ENCODE results near the gene HMGCLL1.

The HMGCLL1 gene

GRCh38 chr6:55474382-55474781 is 104.6 kb downstream of the HMGCLL1 start:
- TF ChIP-seq CTCF (IDR thresholded peaks at IDR 0.05): no peak

GRCh38 chr6:55473722-55474121 is 105.3 kb downstream of the HMGCLL1 start:
- no peak for TF ChIP-seq CTCF (IDR thresholded peaks at IDR 0.05)

- no peak for TF ChIP-seq CTCF (IDR thresholded peaks at IDR 0.05)
Measured at GRCh38 chr6:55469951-55470366, 109.0 kb downstream of the HMGCLL1 start.

GRCh38 chr6:55456016-55456415 is 123.0 kb downstream of the HMGCLL1 start:
- TF ChIP-seq CTCF (IDR thresholded peaks at IDR 0.05): no peak

GRCh38 chr6:55450005-55450404 is 129.0 kb downstream of the HMGCLL1 start:
- no peak for TF ChIP-seq CTCF (IDR thresholded peaks at IDR 0.05)

DNA sequence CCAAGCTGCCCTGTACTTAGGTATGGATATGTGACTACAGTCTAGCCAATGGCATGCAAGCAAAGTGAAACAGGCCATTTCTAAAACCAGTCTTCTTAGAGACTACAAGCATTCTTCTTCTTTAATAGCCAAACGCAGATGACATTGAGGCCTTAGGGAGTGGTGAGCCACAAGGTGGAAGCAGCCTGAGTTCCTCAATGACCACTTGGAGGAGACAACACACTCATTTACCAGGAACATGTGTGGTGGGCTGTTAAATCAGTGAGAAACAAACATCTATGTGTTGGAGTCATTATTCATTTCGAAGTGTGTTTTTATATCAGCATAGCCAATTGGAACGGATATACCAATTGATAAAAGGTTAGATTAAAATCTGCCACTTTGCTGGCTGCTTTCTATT is 129.8 kb downstream of the HMGCLL1 start:
- peak; percentile 35; the same call in 1 of the 2 replicates for TF ChIP-seq CTCF (IDR thresholded peaks at IDR 0.05)

DNA sequence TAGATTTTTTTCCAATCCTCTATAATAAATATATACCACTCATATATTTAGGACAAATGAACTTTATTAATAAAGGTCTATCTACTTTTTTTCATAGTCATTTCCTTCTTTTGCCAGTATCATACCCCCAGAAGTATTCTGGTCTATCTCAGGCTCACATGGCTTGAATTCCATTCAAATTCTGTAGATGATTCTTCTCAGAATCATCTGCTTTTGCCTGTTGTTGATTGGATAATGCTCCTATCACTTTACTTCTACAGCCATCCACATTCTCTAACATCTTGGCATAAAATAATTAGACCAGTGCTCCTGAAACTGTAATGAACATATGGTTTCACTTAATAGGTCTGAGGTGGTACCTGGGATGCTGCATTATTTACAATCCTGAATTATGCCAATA is 130.5 kb downstream of the HMGCLL1 start:
- TF ChIP-seq CTCF (IDR thresholded peaks at IDR 0.05): no peak

DNA sequence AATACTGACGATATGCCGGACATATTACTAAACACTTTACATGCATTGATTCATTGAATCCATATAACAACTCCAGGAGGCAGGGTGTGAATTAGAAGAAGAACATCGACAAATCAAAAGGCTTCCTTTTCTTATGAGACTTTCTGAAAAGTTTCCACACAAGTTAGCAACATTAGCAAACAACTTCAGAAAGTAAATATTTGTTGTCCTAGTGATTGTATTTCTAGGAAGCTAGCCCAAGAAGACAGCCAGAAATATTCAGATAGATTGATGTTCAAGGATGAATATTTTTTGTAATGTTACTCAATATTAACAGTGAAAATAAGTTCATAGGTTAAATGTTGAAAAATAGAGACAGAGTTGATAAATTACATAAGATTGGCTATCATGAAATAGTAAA is 131.1 kb downstream of the HMGCLL1 start:
- no peak for TF ChIP-seq CTCF (IDR thresholded peaks at IDR 0.05)
